Measurements from ENCODE around the gene IFNA5.

DNA sequence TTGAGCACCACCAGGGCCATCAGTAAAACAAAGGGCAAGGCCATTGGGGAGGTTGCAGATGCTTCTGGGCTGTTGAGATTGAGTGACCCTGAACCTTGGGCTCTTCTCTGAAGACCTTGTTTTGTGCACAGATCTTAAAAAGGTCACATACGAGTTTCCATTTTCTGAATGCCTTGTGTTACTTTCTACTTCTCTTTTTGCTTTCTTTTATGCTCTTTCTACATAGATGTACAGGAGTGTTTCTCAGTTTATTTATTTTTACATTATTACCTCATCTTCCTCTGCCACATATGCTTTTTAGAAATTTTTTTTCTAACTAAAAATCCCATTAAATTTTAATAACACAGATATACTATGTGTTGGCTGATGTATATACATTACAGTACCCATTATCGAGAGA is at the start of gene IFNA5:
- TF ChIP-seq, protein P1, sequence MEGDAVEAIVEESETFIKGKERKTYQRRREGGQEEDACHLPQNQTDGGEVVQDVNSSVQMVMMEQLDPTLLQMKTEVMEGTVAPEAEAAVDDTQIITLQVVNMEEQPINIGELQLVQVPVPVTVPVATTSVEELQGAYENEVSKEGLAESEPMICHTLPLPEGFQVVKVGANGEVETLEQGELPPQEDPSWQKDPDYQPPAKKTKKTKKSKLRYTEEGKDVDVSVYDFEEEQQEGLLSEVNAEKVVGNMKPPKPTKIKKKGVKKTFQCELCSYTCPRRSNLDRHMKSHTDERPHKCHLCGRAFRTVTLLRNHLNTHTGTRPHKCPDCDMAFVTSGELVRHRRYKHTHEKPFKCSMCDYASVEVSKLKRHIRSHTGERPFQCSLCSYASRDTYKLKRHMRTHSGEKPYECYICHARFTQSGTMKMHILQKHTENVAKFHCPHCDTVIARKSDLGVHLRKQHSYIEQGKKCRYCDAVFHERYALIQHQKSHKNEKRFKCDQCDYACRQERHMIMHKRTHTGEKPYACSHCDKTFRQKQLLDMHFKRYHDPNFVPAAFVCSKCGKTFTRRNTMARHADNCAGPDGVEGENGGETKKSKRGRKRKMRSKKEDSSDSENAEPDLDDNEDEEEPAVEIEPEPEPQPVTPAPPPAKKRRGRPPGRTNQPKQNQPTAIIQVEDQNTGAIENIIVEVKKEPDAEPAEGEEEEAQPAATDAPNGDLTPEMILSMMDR (IDR thresholded peaks at IDR 0.05) = no peak
- no peak for TF ChIP-seq POLR2A (IDR thresholded peaks at IDR 0.05)
